AG08396 (cell line): ENCODE results near the gene LTBP4.

Source experiments
- DNase-seq: peaks from one replicate; pipeline ENCODE4 v3.0.0; 2012; ENCODE audit warnings: low spot score, mixed read lengths

LTBP4 gene

GRCh38 chr19:40663695-40664692 is 62.8 kb downstream of the LTBP4 start:
- DNase-seq, result no peak

- DNase-seq, result no peak
These were observed 65.8 kb downstream of the LTBP4 start for GRCh38 chr19:40666803-40667438.

GRCh38 chr19:40667602-40668001 is 66.4 kb downstream of the LTBP4 start:
- DNase-seq, result no peak

GRCh38 chr19:40668991-40669614 is 67.9 kb downstream of the LTBP4 start:
- DNase-seq, result no peak

- no peak for DNase-seq
These were observed 70.2 kb downstream of the LTBP4 start for GRCh38 chr19:40671404-40671803.

- no peak for DNase-seq
These were observed 70.9 kb downstream of the LTBP4 start for GRCh38 chr19:40672038-40672437.

- DNase-seq, result no peak
These were observed 71.6 kb downstream of the LTBP4 start for GRCh38 chr19:40672573-40673299.

DNA sequence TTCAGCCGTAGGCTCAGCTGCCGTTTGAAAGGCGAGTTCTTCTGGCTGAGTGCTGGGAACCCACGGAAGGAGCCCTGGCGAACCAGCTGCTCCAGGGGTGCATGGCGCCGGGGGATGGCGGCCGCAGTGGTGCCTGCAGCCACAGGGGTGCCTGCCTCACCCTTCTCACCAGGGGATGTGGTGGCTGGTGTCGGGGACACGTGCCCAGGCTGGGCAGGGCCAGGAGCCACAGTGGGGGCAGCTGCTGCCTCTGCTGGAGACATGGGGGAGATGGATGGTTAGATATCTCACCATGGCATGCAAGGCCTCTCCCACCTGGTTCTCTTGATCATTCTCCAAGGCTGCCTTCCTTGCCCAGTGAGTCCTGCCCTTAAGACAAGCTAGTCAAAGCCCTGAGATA is 72.2 kb downstream of the LTBP4 start:
- DNase-seq, result no peak

DNA sequence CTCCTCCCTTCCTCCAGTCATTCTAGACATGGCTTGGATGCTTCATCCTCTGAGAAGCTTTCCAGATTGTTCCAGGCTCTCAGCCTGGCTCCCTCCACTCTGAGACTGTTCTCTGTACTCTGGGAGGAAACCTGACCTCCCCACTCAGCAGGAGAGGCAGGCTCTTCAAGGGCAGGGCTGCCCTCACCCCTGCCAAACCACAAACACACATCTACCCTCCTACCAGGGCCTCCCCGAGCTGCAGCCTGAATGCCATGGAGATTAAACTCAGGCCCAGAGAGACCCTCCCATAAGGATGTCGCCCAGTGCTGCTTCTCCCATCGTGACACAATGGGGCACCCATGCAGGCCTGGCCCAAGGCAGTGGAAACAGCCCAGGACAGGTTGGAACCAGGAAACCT is 73.1 kb downstream of the LTBP4 start:
- no peak for DNase-seq

GRCh38 chr19:40677156-40677555 is 76.0 kb downstream of the LTBP4 start:
- DNase-seq, result no peak
